Transverse colon (tissue), 4 donors: ENCODE measurements around the gene SIX5.

Experiments used
- CTCF ChIP-seq, 5 experiments: fragments of 200-600 bp in 3 of 5; fragments of 450-650 bp in 2 of 5; sonication (generic) in 3 of 5; IDR thresholded peaks; 1 replicate in 2 of 5; 2 replicates in 3 of 5; pipeline ENCODE4 v1.5.1; 2016 to 2017; ENCODE audit warnings: antibody characterized with exemption in 5 of 5, inconsistent platforms in 3 of 5, mild to moderate bottlenecking in 2 of 5, moderate library complexity in 1 of 5
- EP300 ChIP-seq: sonication (generic); formaldehyde crosslinking; IDR thresholded peaks from one replicate; pipeline ENCODE4 v1.6.1; 2017; ENCODE audit warnings: antibody characterized with exemption, low read depth
- POLR2A ChIP-seq: fragments of 450-650 bp; IDR thresholded peaks from one replicate; pipeline ENCODE4 v1.6.1; 2016; ENCODE audit warnings: antibody characterized with exemption, mild to moderate bottlenecking, moderate library complexity
- POLR2AphosphoS5 ChIP-seq, 3 donors: sonication (generic); formaldehyde crosslinking; IDR thresholded peaks; one replicate each; pipeline ENCODE4 v1.6.1; 2016; ENCODE audit warnings: antibody characterized with exemption in 3 of 3

GRCh38 chr19:45779231-45780145 is 10.4 kb upstream of the SIX5 start:
- TF ChIP-seq CTCF (IDR thresholded peaks at IDR 0.05) (peak; percentile 66 to 94 (median 72)), EP300 (no peak), POLR2AphosphoS5 (IDR thresholded peaks at IDR 0.05) (peak in 1 of 3 donors; percentile 19), POLR2A (no peak)
